RWPE1 (cell line): ENCODE data around the gene TMPRSS12.
"Not testable (repeated sequence)": the region's sequence is repeated elsewhere in the genome, so short reads cannot be mapped to it uniquely, and the experiment has no call there.

ENCODE experiments used
- CTCF ChIA-PET: fragments of 350-600 bp; sonication (Branson Sonifier 250); formaldehyde crosslinking; extraction: SDS; loops from one replicate; lab custom pipeline; 2021; lab: Yijun Ruan, JAX
- POLR2A ChIA-PET: fragments of 400-600 bp; formaldehyde crosslinking; extraction: SDS; loops from one replicate; lab custom pipeline; 2020; ENCODE audit warnings: antibody characterized with exemption; ENCODE audit not compliant: low non-redundant PET; lab: Yijun Ruan, JAX
- DNase-seq: peaks from one replicate; pipeline ENCODE4 v3.0.0; 2012; ENCODE audit warnings: low spot score
- H3K27ac ChIP-seq: fragments of 450-650 bp; 2 replicates; pipeline ENCODE4 v1.5.1; 2017
- TF ChIP-seq, protein P1 (sequence below): fragments of 450-650 bp; conservative IDR thresholded peaks from 2 replicates; pipeline ENCODE4 v1.5.1; 2017; ENCODE audit warnings: low read depth, mild to moderate bottlenecking

The TMPRSS12 gene

DNA sequence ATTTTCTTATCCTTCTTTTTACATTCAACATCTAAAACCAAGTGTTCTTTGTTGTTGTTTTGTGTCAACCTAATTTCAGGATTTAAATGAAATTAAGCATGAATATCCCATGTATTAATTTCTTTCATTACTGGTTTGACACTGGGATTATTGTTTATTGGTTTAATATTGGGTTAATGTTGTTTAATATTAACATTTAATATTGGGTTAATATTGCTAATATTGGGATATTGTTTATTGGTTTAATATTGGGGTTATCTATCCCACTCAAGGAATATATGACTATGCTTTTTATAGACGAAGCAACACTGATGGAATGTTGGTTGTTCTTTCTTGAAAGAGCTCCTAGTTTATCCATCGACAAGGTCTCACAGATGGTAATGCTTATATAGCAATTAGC lies 45.9 kb downstream of the TMPRSS12 start:
- no peak for DNase-seq

DNA sequence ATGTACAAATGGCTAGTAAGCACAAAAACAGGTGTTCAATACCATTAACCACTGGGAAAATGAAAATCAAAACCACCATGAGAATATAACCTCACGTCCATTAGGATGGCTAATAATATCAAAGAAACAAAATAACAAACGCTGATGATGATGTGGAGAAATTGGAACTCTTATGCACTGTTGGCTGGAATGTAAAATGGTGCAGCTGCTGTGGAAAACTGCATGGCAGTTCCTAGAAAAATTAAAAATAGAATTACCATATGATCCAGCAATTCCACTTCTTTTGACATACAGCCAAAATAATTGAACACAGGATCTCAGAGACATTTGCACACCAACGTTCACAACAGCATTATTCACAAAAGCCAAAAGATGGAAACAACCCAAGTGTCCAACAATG lies 51.5 kb downstream of the TMPRSS12 start:
- TF ChIP-seq, protein P1, sequence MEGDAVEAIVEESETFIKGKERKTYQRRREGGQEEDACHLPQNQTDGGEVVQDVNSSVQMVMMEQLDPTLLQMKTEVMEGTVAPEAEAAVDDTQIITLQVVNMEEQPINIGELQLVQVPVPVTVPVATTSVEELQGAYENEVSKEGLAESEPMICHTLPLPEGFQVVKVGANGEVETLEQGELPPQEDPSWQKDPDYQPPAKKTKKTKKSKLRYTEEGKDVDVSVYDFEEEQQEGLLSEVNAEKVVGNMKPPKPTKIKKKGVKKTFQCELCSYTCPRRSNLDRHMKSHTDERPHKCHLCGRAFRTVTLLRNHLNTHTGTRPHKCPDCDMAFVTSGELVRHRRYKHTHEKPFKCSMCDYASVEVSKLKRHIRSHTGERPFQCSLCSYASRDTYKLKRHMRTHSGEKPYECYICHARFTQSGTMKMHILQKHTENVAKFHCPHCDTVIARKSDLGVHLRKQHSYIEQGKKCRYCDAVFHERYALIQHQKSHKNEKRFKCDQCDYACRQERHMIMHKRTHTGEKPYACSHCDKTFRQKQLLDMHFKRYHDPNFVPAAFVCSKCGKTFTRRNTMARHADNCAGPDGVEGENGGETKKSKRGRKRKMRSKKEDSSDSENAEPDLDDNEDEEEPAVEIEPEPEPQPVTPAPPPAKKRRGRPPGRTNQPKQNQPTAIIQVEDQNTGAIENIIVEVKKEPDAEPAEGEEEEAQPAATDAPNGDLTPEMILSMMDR: no peak
- ChIA-PET POLR2A (no interaction called here), CTCF (no interaction called here)
- no peak overlapping the region for H3K27ac ChIP-seq
- DNase-seq: no peak

More for the DNA sequence above, 45.9 kb downstream of the TMPRSS12 start:
- TF ChIP-seq, protein P1: no peak
- no peak overlapping the region for H3K27ac ChIP-seq
- POLR2A ChIA-PET: no interaction called here
- CTCF ChIA-PET: no interaction called here

DNA sequence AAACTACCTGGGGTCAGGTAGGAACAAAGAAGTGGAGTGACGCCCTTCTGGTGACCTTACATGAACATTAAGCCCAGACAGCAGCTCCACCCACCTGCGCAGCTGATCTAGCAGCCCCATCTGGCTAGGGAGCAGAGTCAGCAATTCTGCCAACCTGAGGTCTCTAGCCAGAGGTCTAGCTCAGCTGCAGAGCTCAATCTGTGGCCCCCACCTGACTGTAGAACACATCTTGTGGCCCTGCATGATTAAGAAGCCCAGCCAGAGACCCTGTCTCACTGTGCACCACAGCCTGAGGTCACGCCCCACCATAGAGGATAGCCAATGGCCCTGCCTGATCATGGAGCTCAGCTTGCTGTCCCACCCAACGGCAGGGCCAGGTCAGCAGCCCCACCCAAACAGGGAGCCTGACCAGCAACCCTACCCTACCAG lies 59.0 kb downstream of the TMPRSS12 start:
- CTCF ChIA-PET: no interaction called here
- POLR2A ChIA-PET: no interaction called here
- no peak for DNase-seq

DNA sequence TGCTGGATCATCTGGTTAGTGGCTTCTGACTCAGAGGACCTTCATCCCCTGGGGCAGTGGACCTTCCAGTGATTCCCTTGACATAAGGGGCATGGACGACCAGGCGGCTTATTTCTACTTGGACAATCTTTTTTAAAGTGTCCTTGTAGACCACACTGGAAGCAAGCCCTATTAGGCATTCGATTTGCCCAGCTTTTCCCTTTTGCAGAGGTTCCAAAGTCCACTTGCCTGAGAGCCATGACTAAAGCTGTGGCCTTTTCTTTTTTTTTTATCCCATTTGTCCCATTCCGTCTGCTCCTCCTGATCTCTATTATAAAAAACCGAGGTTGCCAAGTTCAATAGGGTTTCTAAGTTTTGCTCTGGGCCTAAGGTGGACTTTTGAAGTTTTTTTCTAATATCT lies 65.8 kb downstream of the TMPRSS12 start:
- DNase-seq, H3K27ac ChIP-seq, CTCF ChIA-PET, POLR2A ChIA-PET: not testable (repeated sequence)

More for the DNA sequence above, 59.0 kb downstream of the TMPRSS12 start:
- no peak overlapping the region for H3K27ac ChIP-seq
- TF ChIP-seq, protein P1: no peak

DNA sequence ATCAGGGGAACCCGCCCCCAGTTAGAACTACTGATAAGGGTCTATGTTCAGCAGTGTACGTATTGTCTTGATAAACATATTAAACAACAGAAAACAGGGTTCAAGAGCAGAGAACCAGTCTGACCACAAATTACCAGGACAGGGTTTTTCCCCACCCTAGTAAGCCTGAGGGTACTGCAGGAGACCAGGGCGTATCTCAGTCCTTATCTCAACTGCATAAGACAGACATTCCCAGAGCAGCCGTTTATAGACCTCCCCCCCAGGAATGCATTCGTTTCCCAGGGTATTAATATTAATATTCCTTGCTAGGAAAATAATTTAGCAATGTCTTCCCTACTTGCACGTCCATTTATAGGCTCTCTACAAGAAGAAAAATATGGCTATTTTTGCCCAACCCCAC lies 69.6 kb downstream of the TMPRSS12 start:
- CTCF ChIA-PET, DNase-seq, H3K27ac ChIP-seq, POLR2A ChIA-PET: not testable (repeated sequence)

DNA sequence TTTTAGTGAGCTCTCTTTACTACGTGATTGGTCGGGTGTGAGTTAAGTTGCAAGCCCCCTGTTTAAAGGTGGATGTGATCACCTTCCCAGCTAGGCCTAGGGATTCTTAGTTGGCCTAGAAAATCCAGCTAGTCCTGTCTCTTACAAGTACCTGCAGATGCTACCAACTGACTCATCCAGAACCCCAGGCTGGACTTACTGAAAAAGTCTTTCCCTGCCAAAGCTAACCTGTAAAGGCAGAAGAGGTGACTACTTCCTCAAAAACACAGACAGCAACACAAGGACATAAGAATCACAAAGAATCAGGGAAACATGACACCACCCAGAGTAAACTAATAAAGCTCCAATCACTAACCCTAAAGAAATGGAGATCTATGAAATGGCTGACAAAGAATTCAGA lies 70.5 kb downstream of the TMPRSS12 start:
- no peak for DNase-seq
- ChIA-PET POLR2A (no interaction called here), CTCF (interaction anchor here (0.5 kb wide), 1 partner anchor 9 kb away, joined by 3 read pairs; no protein-coding TSS in a partner anchor)
- TF ChIP-seq, protein P1: no peak
- no peak overlapping the region for H3K27ac ChIP-seq

DNA sequence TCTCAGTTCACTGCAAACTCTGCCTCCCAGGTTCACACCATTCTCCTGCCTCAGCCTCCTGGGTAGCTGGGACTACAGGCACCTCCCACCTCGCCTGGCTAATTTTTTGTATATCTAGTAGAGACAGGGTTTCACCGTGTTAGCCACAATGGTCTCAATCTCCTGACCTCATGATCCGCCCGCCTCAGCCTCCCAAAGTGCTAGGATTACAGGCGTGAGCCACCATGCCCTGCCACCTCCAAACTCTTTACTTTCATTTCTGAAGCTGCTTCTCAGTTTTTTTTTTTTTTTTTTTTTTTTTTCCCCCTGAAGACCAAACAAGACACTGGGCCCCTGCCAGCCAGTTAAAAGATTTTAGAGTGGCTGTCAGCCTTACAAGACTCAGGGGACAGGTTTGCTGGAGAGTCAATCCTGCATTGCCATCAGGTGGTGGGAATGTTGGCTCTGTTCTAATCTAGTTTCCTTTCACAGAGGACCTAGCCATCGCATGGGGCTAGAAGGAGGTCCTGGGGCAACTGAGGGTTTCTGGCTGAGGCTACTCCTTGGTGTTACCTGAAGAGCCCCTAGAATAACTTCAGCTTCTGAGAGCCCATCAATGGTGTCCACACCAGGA lies 72.3 kb downstream of the TMPRSS12 start:
- CTCF ChIA-PET: no interaction called here
- no peak for DNase-seq

More for the DNA sequence above, 72.3 kb downstream of the TMPRSS12 start:
- TF ChIP-seq, protein P1: no peak
- no peak overlapping the region for H3K27ac ChIP-seq
- POLR2A ChIA-PET: no interaction called here
